AG08396 (cell line): Measurements from ENCODE around the gene NBR1.
"Not testable (repeated sequence)": the region's sequence is repeated elsewhere in the genome, so short reads cannot be mapped to it uniquely, and the experiment has no call there.

Experiments used
- DNase-seq: peaks from one replicate; pipeline ENCODE4 v3.0.0; 2012; ENCODE audit warnings: low spot score, mixed read lengths

The NBR1 gene

GRCh38 chr17:43170766-43171585, at the start of gene NBR1:
TSS of gene NBR1 (plus strand) at chr17:43171214. CDS start at chr17:43175800, 4,586 bp downstream.
- DNase-seq: peak; percentile 93

GRCh38 chr17:43125133-43125966, 45.7 kb upstream of the NBR1 start, which contains the start of gene BRCA1:
TSS of gene BRCA1 (minus strand) at chr17:43125364. CDS start at chr17:43124096, 1,268 bp downstream.
- peak; percentile 99 for DNase-seq

DNA sequence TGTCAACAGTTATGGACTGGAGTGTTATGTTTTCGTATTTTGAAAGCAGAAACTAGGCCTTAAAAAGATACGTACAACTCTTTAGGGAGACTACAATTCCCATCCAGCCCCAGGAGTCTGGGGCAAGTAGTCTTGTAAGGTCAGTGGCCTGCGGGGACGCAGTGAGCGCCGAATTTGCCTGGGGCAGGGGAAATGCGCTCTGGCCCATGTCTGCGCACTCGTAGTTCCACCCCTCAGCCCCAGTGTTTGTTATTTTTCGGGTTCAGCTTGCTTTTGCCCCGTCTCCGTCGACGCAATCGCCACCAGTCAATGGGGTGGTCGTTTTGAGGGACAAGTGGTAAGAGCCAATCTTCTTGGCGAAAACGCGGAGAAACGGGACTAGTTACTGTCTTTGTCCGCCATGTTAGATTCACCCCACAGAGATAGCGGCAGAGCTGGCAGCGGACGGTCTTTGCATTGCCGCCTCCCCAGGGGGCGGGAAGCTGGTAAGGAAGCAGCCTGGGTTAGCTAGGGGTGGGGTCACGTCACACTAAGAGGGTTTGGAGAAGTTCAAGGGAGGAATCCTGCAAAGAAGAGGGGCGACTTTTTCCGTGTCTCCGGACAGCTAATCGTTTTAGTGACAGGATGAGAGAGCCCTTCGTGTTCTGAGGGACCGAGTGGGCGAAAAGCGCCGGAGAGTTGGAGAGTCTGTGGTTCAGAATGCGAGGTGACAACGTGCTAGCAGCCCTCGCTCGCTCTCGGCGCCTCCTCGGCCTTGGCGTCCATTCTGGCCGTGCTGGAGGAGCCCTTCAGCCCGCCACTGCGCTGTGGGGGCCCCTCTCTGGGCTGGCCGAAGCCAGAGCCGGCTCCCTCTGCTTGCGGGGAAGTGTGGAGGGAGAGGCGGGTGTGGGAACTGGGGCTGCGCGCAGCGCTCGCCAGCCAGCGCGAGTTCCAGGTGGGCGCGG, 44.8 kb upstream of the NBR1 start:
- no peak for DNase-seq

- DNase-seq: no peak
These were observed 44.1 kb upstream of the NBR1 start for GRCh38 chr17:43126911-43127290.

DNA sequence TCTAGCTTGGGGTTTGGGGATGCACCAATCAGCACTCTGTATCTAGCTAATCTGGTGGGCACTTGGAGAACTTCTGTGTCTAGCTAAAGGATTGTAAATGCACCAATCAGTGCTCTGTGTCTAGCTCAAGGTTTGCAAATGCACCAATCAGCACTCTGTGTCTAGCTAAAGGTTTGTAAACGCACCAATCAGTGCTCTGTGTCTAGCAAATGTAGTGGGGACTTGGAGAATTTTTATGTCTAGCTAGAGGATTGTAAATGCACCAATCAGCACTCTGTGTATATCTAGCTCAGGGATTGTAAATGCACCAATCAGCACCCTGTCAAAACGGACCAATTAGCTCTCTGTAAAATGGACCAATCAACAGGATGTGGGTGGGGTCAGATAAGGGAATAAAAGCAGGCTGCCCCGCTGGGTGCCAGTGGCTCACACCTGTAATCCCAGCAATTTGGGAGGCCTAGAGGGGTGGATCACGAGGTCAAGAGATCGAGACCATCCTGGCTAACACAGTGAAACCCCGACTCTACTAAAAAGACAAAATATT, 43.6 kb upstream of the NBR1 start:
- DNase-seq: not testable (repeated sequence)

DNA sequence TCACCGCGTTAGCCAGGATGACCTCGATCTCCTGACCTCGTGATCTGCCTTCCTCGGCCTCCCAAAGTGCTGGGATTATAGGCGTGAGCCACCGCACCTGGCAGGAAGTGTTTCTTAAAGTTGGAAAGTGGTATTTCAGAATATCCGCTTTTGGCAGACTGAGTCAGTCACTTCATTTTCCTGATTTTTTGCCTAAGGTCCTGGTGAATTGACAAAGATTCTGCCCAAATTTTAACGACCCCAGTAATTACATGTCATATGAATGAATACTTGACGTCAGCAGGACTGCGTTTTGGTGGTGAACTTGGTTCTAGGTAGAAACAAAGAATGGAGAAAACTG, 41.4 kb upstream of the NBR1 start:
- no peak for DNase-seq

DNA sequence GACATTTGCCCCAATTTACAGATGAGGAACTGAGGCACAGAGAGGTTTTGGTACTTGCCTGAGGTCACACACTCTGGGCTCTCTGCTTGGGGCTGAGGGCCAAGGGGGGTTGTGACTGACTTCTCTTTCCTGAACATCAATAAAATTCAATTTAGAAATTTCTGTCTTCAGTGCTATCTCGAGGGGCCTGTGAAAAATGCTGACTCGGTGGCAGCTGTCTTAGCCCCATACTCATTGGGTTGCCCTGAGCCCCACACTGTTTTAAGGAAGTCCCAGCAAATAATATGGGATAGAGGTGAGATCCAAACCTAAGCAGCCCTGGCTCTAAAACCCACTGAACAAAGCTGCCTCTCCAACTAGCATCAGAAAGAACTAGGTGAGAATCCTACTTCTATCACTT, 38.9 kb upstream of the NBR1 start:
- DNase-seq: no peak

- DNase-seq: not testable (repeated sequence)
These were observed 37.6 kb upstream of the NBR1 start for GRCh38 chr17:43133439-43133838.

DNA sequence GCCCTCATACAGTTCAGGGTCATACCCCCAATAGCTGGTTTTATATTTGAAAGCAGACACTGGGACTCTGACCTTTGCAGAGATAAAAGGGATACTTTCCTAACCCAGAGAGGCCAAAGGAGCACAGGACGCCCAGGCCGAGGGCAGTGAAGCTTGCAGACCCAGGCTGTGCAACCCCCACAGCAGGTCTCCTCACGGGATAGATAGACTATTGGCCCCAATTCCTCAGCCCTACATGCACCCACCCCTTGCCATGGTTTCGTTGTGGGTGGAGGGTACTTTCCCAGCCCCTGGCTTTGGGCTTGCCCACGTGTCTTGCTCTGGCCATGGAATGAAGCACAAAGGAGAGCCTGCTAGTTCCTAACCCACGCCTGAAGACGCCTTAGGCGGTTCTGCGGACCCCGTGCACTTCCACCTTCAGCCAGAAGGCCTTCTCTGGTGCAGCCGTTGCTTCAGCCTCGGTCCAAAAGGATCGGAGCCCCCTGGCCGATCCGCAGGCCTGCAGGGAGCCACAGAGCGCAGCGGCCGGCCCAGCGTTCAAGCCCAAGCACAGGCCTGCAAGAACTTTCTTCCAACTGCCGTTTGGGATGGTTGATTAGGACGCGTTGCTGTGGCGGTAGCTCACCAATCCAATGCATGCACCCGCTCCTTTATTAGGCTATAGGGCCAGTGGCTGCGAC, 36.1 kb upstream of the NBR1 start:
- DNase-seq: no peak

GRCh38 chr17:43135454-43135819, 35.6 kb upstream of the NBR1 start:
- no peak for DNase-seq

GRCh38 chr17:43136574-43136973, 34.4 kb upstream of the NBR1 start:
- not testable (repeated sequence) for DNase-seq

DNA sequence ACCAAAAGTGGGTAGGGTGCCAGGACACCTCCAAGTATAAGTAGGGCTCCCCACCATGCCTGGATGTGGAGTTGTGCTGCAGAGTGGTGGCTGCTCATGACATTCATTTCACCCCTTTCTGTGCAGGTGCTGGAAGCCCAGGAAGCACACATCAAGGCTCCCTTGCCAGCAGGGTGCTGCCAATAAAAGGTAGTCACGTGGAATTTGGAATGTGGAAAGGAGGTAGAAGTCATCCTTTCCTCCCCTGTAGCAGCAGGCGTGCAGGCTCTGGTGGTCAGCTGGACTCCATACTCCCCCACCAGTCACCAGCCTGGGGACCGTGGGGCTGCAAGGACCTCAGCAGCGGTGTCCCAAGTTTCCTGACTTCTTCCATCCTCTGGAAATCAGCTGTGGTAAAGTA, 32.5 kb upstream of the NBR1 start:
- not testable (repeated sequence) for DNase-seq

DNA sequence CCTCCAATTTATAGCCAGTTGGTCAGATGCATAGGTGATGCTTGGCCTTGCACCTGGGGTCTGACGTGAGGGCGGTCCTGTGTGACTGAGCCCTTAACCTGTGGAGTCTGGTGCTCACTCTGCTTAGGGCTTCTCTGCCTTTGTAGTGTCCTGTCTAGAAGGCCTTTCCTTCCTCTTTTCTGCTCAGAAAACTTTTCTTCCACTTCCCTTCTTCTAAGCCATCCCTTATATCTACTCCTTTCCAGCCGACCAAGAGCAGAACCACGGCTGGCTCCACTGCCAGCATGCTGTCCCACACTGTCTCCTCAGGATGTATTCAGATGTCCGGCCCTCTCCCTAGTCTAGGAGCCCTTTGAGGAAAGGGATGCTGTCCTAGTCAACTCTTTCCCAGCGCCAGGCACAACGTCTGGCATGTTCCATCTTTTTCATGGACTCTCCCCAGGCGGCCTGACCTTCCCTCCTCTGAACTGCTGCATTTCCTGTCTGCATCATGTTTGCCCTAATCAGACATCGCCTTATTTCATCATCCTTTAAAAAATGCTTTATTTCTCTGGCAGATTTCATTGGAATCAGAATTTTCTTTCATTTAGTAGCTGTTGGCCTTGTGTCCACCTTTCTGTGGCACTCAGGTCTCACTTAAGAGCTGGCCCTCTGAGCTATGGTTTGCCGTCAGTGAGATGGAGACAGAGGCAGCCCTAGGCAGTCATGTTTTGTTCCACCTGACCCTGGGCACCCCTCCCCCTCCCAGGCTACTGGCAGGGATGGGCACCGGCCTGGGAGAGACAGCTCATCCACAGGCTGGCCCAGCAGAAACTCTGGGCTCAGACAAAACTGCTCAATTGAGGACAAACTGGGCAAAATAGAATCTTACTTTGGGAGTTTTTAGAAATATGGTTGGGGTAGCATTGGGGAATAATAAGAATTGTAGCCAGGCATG, 30.4 kb upstream of the NBR1 start:
- no peak for DNase-seq

DNA sequence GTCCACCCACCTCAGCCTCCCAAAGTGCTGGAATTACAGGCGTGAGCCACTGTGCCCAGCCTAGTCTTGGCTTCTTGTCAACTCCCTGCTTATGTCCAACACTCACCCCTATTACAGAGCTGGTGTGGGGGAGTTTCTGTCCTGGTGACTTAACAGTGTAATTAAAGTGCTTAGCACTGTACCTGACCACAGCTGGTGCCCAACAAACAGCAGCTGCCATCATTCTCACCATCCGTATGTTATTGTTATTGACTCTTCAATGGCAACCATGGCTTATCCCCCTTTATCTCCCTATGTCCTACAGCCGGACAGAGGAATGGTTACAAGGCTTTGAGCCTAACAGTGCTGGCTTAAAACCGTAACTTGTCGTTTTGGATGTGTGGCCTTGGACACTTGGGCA, 28.9 kb upstream of the NBR1 start:
- no peak for DNase-seq

DNA sequence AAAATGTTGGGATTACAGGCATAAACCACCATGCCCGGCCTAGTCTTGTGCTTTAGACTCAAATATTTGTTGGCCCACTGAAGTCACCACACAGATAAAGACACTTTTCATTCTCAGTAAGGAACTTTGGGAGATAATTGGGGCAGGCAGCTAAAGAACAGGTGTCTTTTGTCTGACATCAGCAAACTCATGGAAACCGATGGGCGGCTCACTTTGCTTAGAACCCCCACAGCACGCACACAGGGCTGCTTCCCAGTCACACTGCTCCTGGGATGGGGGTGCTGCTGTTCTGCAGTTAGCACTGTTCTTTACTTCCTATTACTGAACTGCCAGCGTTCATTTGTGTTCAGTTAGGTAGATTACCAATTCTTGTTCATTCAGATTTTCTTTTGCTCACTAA, 27.8 kb upstream of the NBR1 start:
- no peak for DNase-seq

GRCh38 chr17:43146649-43147048, 24.4 kb upstream of the NBR1 start:
- DNase-seq: no peak

DNA sequence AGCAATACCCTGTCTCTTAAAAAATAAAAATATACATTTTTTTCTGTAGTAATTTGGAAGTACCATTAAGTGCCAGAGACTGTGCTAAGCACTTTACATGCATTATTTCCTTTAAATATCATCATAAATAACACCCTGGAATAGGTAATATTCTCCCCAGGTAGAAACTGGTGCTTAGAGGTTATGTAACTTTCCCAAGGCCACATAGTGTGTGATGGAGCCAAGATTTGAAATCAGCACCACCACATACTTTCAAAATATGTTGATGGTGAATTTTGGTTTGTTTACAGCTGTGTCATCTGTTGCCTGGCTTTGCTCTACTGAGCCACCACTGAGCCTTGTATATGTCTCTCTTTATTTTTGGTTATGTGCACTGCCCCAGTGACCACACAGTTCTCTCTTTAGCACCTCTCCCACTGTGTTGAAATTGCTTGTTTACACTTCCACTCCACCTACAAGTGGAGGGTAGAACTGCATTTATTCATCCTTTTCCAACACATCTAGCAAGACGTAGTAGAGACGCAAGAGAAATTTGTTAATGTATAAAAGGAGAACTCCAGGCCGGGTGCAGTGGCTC, 19.0 kb upstream of the NBR1 start:
- no peak for DNase-seq

GRCh38 chr17:43153197-43153835, 17.7 kb upstream of the NBR1 start:
- DNase-seq: not testable (repeated sequence)

GRCh38 chr17:43155666-43156065, 15.3 kb upstream of the NBR1 start:
- no peak for DNase-seq
